GM21526 (cell line): ENCODE measurements around the gene UBALD1.
"Not testable (repeated sequence)": the region's sequence is repeated elsewhere in the genome, so short reads cannot be mapped to it uniquely, and the experiment has no call there.

Source experiments
- ATAC-seq: cut with Tn5 transposase; IDR thresholded peaks from one replicate; pipeline ENCODE4 v1.9.1; 2021; ENCODE audit warnings: moderate library complexity; ENCODE audit not compliant: unreplicated experiment, low FRiP score

UBALD1 gene

GRCh38 chr16:4614571-4615383 lies at the start of gene UBALD1:
UBALD1 (minus strand) TSS chr16:4614888; CDS start chr16:4614797, 91 bp downstream.
- peak; percentile 52 for ATAC-seq

GRCh38 chr16:4663777-4664465 lies 49.2 kb upstream of the UBALD1 start:
- no peak for ATAC-seq

- ATAC-seq: no peak
Measured at GRCh38 chr16:4663465-4663776, 48.7 kb upstream of the UBALD1 start.

GRCh38 chr16:4661661-4662060 lies 47.0 kb upstream of the UBALD1 start:
- no peak for ATAC-seq

- no peak for ATAC-seq
Measured at GRCh38 chr16:4660454-4661007, 45.8 kb upstream of the UBALD1 start.

GRCh38 chr16:4659363-4660353 lies 45.0 kb upstream of the UBALD1 start:
- ATAC-seq: no peak

- no peak for ATAC-seq
Measured at GRCh38 chr16:4656695-4657686, 42.3 kb upstream of the UBALD1 start.

GRCh38 chr16:4656221-4656620 lies 41.5 kb upstream of the UBALD1 start:
- no peak for ATAC-seq

GRCh38 chr16:4655801-4656200 lies 41.1 kb upstream of the UBALD1 start:
- no peak for ATAC-seq

GRCh38 chr16:4654964-4655590 lies 40.4 kb upstream of the UBALD1 start:
- ATAC-seq: no peak

GRCh38 chr16:4654011-4654963 lies 39.6 kb upstream of the UBALD1 start:
- no peak for ATAC-seq

GRCh38 chr16:4652561-4652960 lies 37.9 kb upstream of the UBALD1 start:
- ATAC-seq: no peak

- no peak for ATAC-seq
Measured at GRCh38 chr16:4651827-4652226, 37.1 kb upstream of the UBALD1 start.

- ATAC-seq: not testable (repeated sequence)
Measured at GRCh38 chr16:4650443-4651074, 35.9 kb upstream of the UBALD1 start.

GRCh38 chr16:4649744-4650442 lies 35.2 kb upstream of the UBALD1 start:
- ATAC-seq: no peak

- ATAC-seq: no peak
Measured at GRCh38 chr16:4648917-4649316, 34.2 kb upstream of the UBALD1 start.

- ATAC-seq: no peak
Measured at GRCh38 chr16:4647644-4647980, 32.9 kb upstream of the UBALD1 start.
